NT2/D1 (cell line): ENCODE measurements around the gene CARMIL1.

Experiments
- SUZ12 ChIP-seq: IDR thresholded peaks from 2 replicates; pipeline ENCODE4 v1.6.1; 2011; ENCODE audit not compliant: insufficient read length, insufficient read depth; ENCODE audit errors: extremely low read depth
- YY1 ChIP-seq: IDR thresholded peaks from 2 replicates; pipeline ENCODE4 v1.6.1; 2011; ENCODE audit not compliant: insufficient read length, insufficient read depth
- ZNF274 ChIP-seq: IDR thresholded peaks from 2 replicates; pipeline ENCODE4 v1.6.1; 2011; ENCODE audit warnings: mild to moderate bottlenecking, low read depth, low read length

GRCh38 chr6:25387483-25387882 is 108.3 kb downstream of the CARMIL1 start:
- TF ChIP-seq YY1 (no peak), ZNF274 (no peak), SUZ12 (no peak)
